Ovary (tissue), 9 donors: ENCODE measurements around the gene CERS6. TPM values are rescaled to one million over a fixed set of nuclear protein-coding genes. Genes with fewer than 3 reads are reported as not detected.
"Not testable (repeated sequence)": the region's sequence is repeated elsewhere in the genome, so short reads cannot be mapped to it uniquely, and the experiment has no call there.

Experiments used
- DNase-seq, 5 donors: peaks; one replicate each; pipeline ENCODE4 v3.0.0-alpha.2; 2019 to 2020
- H3K27ac ChIP-seq, 2 donors: fragments of 200-600 bp; one replicate each; pipeline versions ENCODE4 v1.5.1 to v1.8.0; 2019 to 2022
- H3K27me3 ChIP-seq: fragments of 200-600 bp; one replicate; pipeline ENCODE4 v1.8.0; 2022
- H3K36me3 ChIP-seq: fragments of 200-600 bp; sonication (generic); one replicate; pipeline ENCODE4 v1.5.1; 2019
- H3K4me1 ChIP-seq: one replicate; pipeline ENCODE4 v1.8.1; 2013; ENCODE audit warnings: mild to moderate bottlenecking, moderate library complexity; ENCODE audit not compliant: insufficient read depth
- H3K4me3 ChIP-seq: fragments of 200-600 bp; sonication (generic); one replicate; pipeline ENCODE4 v1.5.1; 2017
- H3K9me3 ChIP-seq, 2 donors: fragments of 200-600 bp in 1 of 2; sonication (generic) in 1 of 2; one replicate each; pipeline versions ENCODE4 v1.5.1 to v1.8.1; 2013 to 2019; ENCODE audit warnings: mild to moderate bottlenecking in 1 of 2, moderate library complexity in 1 of 2
- CTCF ChIP-seq, 3 donors: fragments of 450-650 bp in 2 of 3; fragments of 200-600 bp in 1 of 3; IDR thresholded peaks; one replicate each; pipeline versions ENCODE4 v1.5.1 to v1.8.0; 2016 to 2022; ENCODE audit warnings: antibody characterized with exemption in 3 of 3, mild to moderate bottlenecking in 1 of 3
- EP300 ChIP-seq: sonication (generic); formaldehyde crosslinking; IDR thresholded peaks from one replicate; pipeline ENCODE4 v1.6.1; 2017; ENCODE audit warnings: antibody characterized with exemption
- POLR2A ChIP-seq: fragments of 450-650 bp; IDR thresholded peaks from one replicate; pipeline ENCODE4 v1.6.1; 2017; ENCODE audit warnings: antibody characterized with exemption, mild to moderate bottlenecking, moderate library complexity
- WGBS, 3 donors: extraction: QIAGEN DNeasy Blood & Tissue Kit in 1 of 3; methylation state at CpG; one replicate each; pipeline versions ENCODE4 v1.1.5 to v1.1.7; 2013 to 2017; 5-methylcytosine and 5-hydroxymethylcytosine counted together
- intact Hi-C, 4 donors: fragments of 100-400 bp; cut with DNase I; formaldehyde crosslinking; loops; one replicate each; pipeline versions ENCODE4 v1.11.0 to v1.15.1; 2022 to 2023
- polyA plus RNA-seq, 2 donors: library from polyadenylated mRNA; stranded (reverse); fragments of 200-250 nt in 1 of 2; fragments of 350-450 nt in 1 of 2; fragmentation: Illumina TruSeq in 1 of 2; extraction: RNeasy Lipid Tissue Mini Kit (QIAGEN cat#74804) in 1 of 2; gene quantifications; one replicate each; pipeline ENCODE4 v1.2.3, GENCODE V29; 2013 to 2014
- total RNA-seq, 7 donors: library from RNA; depleted of rRNA in 2 of 7; stranded (reverse); fragments of >200 nt in 2 of 7; fragmentation: NEBNext Ultra II Directional in 3 of 7; extraction: Animal tissue kit (Norgen Biotek cat#: 25700) in 3 of 7; gene quantifications; one replicate each; pipeline versions ENCODE4 v1.1.0 to v1.2.4, GENCODE V29; 2016 to 2023
- donor health status: DM: no; HTN: no; CAD: no; lungs with moderate emphysema.
- donor health status: DM: no; HTN: no; CAD: no.
- donor health status: Bipolar disorder and iron deficiency.
- donor health status: DM: yes; HTN: yes; CAD: no.
- donor health status: DM: no; HTN: no; CAD: no.
- donor health status: DM: yes; HTN: yes; CAD: no.

Gene CERS6
- total and polyA plus RNA-seq, 9 donors, result 11.5 to 30.8 (median 24.9) TPM

- Histone ChIP-seq H3K36me3 (no peaks in the 10 kb centered on the region), H3K9me3 (no peaks in the 10 kb centered on the region), H3K27ac (no peak overlapping the region), H3K4me3 (no peak overlapping the region), H3K27me3 (no peaks in the 10 kb centered on the region), H3K4me1 (no peaks in the 10 kb centered on the region)
- 11 to 18% (median 12%) methylated on average over 3 of the region's 3 CpGs for WGBS, 3 donors
- intact Hi-C loops, result loop anchor here in 3 of 4 donors (5.0 kb wide), 2 partner anchors 412 to 417 kb away; no protein-coding TSS in a partner anchor
- DNase-seq, result peak in 3 of 5 donors; percentile 20 to 29 (median 28)
- TF ChIP-seq EP300 (no peak), POLR2A (no peak), CTCF (IDR thresholded peaks at IDR 0.05) (peak in 2 of 3 donors; percentile 36 to 60)
Observed at GRCh38 chr2:168758970-168759820, 303.1 kb downstream of the CERS6 start.

GRCh38 chr2:168765401-168765800 is 309.3 kb downstream of the CERS6 start:
- Histone ChIP-seq H3K9me3 (no peaks in the 10 kb centered on the region), H3K27ac (no peak overlapping the region), H3K4me3 (no peak overlapping the region), H3K4me1 (no peaks in the 10 kb centered on the region), H3K36me3 (no peaks in the 10 kb centered on the region), H3K27me3 (no peaks in the 10 kb centered on the region)
- TF ChIP-seq POLR2A (no peak), CTCF (IDR thresholded peaks at IDR 0.05) (no peak), EP300 (no peak)
- 74 to 91% (median 88%) methylated on average over 1 of the region's 1 CpG for WGBS, 3 donors
- no peak for DNase-seq
- intact Hi-C loops, result no loop called here

GRCh38 chr2:168766600-168766999 is 310.5 kb downstream of the CERS6 start:
- Histone ChIP-seq H3K4me3 (no peak overlapping the region), H3K36me3 (no peaks in the 10 kb centered on the region), H3K27ac (no peak overlapping the region), H3K4me1 (no peaks in the 10 kb centered on the region), H3K27me3 (no peaks in the 10 kb centered on the region), H3K9me3 (no peaks in the 10 kb centered on the region)
- no peak for DNase-seq
- intact Hi-C loops, result no loop called here
- TF ChIP-seq CTCF (IDR thresholded peaks at IDR 0.05), result no peak
- TF ChIP-seq EP300, result no peak
- TF ChIP-seq POLR2A, result no peak
- 29 to 69% (median 39%) methylated on average over 2 of the region's 2 CpGs for WGBS, 3 donors

- WGBS, 3 donors, result 24 to 39% (median 37%) methylated on average over 1 of the region's 1 CpG
- Histone ChIP-seq H3K4me1 (no peaks in the 10 kb centered on the region), H3K9me3 (no peaks in the 10 kb centered on the region), H3K27ac (no peak overlapping the region), H3K4me3 (no peak overlapping the region), H3K36me3 (no peaks in the 10 kb centered on the region), H3K27me3 (no peaks in the 10 kb centered on the region)
- intact Hi-C loops, result no loop called here
- no peak for TF ChIP-seq POLR2A
- TF ChIP-seq EP300, result no peak
- TF ChIP-seq CTCF (IDR thresholded peaks at IDR 0.05), result no peak
- no peak for DNase-seq
Observed at GRCh38 chr2:168767258-168767657, 311.2 kb downstream of the CERS6 start.

GRCh38 chr2:168768357-168768756 is 312.3 kb downstream of the CERS6 start:
- H3K36me3 ChIP-seq, DNase-seq, intact Hi-C loops, H3K27me3 ChIP-seq, H3K4me1 ChIP-seq, H3K4me3 ChIP-seq, H3K27ac ChIP-seq, H3K9me3 ChIP-seq: not testable (repeated sequence)
- 91 to 99% (median 97%) methylated on average over 6 of the region's 6 CpGs for WGBS, 3 donors
